Left ventricle myocardium superior (tissue), 1 donor: ENCODE data around the gene FOXD1. TPM values are rescaled to one million over a fixed set of nuclear protein-coding genes. Genes with fewer than 3 reads are reported as not detected.
"Not testable (repeated sequence)": the region's sequence is repeated elsewhere in the genome, so short reads cannot be mapped to it uniquely, and the experiment has no call there.

ENCODE experiments used
- ATAC-seq: fragments of 200-7000 bp; cut with Tn5 transposase; one replicate; pipeline ENCODE4 v1.9.1; 2020; ENCODE audit warnings: mild to moderate bottlenecking, moderate library complexity
- DNase-seq: peaks from one replicate; pipeline ENCODE4 v3.0.0-alpha.2; 2020
- intact Hi-C: fragments of 100-400 bp; cut with micrococcal nuclease; formaldehyde crosslinking; loops from one replicate; pipeline ENCODE4 v1.11.0; 2022
- total RNA-seq: library from RNA; stranded (reverse); fragmentation: NEBNext Ultra II Directional; extraction: Animal tissue kit (Norgen Biotek cat#: 25700); gene quantifications from one replicate; pipeline ENCODE4 v1.2.1, GENCODE V29; 2021
- donor health status: DM: no; HTN: yes; CAD: no; lungs with severe emphysema.

The FOXD1 gene
- total RNA-seq, 1 donor from 2014 or later: not detected

DNA sequence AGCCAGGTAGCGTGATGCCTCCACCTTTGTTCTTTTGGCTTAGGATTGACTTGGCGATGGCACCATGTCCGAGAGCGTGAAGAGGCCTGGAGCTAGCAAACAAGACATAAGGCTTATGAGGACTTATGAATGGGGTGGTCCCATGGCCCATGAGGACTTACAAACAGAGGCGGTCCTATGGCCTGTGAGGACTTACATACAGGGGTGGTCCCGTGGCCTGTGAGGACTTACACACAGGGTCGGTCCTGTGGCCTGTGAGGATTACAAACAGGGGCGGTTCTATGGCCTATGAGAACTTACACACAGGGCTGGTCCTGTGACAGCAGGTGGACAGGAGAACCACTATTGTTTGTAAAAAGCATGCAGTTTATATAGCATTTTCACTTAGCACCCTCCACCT is 21.3 kb upstream of the FOXD1 start:
- DNase-seq: no peak
- intact Hi-C loops: no loop called here
- no peak for ATAC-seq

DNA sequence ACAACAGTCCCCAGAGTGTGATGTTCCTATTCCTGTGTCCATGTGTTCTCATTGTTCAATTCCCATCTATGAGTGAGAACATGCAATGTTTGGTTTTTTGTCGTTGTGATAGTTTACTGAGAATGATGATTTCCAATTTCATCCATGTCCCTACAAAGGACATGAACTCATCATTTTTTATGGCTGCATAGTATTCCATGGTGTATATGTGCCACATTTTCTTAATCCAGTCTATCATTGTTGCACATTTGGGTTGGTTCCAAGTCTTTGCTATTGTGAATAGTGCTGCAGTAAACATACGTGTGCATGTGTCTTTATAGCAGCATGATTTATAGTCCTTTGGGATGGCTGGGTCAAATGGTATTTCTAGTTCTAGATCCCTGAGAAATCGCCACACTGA is 20.1 kb upstream of the FOXD1 start:
- intact Hi-C loops, ATAC-seq, DNase-seq: not testable (repeated sequence)

DNA sequence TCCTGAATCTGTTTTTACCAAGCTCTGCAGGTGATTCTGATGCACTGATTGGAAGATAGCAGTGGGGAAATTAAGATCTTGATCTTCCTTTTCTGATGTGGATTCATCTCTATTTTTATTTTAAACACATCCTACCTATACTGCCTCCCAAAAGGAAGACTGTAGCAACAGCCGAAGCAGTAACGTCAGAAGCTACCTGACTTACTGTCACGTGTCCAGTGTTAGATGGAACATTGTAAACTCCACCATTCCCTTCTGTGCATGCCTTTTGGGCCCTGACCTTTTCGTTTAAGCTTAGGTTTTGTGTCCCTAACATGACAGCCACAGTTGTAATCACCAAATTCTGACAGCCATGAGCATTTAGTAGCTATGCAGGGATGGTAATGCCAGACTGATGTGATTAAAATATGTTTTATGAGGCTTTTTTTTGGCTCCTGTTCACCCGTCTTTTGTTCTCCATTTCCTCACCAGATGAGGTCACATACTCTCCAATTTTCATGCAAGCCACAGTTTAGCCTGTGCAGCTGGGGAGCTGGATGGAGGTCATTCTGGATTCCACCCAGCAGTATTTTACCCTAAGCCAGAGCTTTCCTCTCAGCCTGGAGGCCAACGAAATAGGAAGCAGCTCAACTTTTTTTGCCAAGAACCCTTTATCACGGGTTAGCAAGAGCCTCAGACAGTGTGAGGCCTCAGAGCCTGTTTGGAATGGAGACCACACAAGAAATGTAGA is 15.6 kb upstream of the FOXD1 start:
- DNase-seq: no peak
- peak; percentile 95 for ATAC-seq
- intact Hi-C loops: no loop called here

DNA sequence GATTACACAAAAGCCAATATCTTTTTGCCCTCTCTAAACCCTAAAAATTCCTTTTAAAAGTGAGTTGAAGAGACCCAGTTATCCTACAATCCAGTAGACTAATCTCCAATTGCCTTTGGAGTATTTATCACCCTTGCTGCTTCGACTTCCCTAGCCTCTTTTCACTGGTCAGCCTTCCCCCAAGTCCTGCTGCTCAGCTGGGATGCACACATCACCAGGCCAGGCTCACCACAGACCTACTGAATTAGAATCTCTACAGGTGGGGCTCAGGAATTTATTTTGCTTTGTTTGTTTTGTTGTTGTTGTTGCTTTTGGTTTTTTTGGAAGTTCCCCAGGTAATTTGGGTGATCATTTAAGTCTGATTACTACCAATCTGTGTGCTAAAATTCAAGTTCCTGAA is 11.6 kb upstream of the FOXD1 start:
- ATAC-seq (no peak), DNase-seq (no peak)
- intact Hi-C loops: no loop called here

DNA sequence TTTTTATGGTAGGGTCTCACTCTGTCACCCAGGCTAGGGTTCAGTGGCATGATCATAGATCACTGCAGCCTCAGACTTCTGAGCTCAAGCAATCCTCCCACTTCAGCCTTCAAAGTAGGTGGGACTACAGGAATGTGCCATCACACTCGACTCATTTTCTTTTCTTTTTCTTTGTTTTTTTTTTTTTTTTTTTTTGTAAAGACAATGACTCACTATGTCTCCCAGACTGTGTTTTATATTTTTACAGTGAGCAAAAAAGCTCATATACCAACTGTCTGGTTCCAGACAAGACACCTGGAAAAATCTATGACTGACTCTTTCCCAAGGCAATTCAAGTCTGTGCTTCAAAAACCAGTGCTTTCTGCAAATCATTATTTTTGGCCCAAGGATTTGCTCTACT is 10.8 kb upstream of the FOXD1 start:
- no peak for ATAC-seq
- intact Hi-C loops: no loop called here
- DNase-seq: no peak

DNA sequence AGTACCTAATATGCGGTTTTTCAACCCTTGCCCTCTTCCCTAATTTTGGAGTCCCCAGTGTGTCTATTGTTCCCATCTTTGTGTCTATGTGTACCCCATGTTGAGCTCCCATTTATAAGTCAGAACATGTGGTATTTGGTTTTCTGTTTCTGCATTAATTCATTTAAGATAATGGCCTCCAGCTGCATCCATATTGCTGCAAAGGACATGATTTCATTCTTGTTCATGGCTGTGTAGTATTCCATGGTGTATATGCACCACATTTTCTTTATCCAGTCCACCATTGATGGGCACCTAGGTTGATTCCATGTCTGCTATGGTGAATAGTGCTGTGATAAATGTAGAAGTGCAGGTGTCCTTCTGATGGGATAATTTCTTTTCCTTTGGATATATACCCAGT is 7.9 kb upstream of the FOXD1 start:
- intact Hi-C loops, ATAC-seq, DNase-seq: not testable (repeated sequence)

DNA sequence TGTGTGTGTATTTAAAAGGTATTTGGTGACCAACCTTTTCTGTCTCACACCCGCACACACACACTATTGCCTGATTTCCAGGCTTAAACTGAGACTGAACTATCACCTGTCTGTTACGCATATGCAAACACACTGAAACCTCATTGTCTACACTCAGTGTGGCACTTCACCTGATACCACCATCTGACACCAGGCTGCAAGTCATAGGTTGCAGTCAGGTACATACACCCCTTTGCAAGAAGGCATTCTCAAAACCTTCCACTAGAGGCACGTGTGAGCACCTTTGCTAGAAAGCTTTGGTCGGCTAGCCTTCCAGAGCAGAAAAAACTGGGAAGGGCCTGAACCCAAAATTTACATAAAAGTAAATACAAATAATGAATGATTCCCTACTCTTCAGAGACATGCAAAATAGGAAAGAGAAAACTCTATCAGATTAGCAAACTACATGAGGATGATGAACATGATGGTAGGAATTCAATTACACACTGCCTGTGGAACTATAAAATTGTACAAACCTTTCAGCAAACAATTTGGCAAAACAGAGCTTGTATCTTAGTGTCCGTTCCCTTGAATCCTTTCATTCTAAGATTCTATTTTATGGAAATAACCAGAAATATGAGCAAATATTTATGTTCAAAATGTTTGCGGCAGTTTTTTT is 5.9 kb upstream of the FOXD1 start:
- ATAC-seq: peak; percentile 45
- intact Hi-C loops: no loop called here

DNA sequence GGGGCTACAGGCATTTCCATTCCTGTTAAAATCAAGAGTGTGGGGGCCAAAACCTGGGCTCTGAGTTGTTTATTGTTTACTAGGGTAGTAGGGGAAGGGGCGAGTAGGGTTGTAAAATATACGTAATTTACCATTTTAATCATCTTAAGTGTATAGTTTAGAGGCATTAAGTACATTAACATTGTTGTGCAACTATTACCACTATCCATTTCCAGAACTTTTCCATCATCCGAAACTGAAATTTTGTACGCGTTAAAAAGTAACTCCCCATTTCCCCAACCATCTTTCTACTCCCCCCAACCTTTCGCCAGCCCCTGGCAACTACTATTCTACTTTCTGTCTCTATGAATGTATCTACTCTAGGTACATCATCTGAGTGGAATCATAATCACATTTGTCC is 3.6 kb upstream of the FOXD1 start:
- ATAC-seq: no peak
- intact Hi-C loops: no loop called here
- no peak for DNase-seq

More for the DNA sequence above, 5.9 kb upstream of the FOXD1 start:
- no peak for DNase-seq

DNA sequence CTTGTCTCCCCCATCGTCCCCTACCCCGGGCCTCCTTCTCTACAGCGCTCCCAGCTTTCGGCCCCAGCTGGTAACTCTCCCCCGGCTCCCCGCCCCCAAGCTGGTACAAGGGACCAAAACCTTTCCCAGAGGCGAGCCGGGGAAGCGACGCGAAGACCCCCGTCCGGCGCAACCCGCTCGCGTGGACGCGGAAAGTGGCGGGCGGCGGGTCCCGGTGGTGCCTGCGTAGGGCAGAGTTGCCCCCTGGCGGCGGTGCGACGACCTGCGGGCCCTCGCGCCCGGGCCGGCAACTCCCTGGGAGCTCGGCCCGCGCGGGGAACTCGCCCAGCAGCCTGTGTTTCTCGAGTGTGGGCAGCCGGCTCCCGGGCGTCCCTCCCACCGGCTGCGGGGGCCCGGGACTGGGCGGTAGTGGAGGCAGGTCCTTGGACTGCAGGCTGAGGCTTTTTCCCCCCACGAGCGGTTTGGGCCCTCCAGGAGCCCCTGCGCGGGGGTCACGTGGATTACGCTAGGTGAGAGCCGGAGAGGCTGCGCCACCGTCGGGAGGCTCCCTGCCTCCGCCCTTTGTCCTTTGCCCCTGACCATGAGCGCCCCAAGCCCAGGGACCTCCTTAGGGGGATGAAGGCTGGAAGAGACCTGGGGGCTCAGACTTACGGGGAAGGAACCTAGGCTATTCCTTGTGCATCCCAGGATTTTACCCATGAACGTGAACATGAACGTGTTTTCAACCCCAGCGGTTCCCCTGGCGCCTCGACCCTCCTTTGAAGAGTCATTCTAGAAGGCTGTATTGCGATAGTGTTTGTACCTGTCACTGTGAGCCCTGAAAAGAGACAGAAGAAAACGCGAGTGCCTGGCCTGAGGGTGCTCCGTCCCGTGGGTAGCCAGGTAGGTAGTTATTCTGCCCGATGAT is 2.9 kb upstream of the FOXD1 start:
- ATAC-seq: peak; percentile 76
- peak; percentile 79 for DNase-seq
- intact Hi-C loops: no loop called here

DNA sequence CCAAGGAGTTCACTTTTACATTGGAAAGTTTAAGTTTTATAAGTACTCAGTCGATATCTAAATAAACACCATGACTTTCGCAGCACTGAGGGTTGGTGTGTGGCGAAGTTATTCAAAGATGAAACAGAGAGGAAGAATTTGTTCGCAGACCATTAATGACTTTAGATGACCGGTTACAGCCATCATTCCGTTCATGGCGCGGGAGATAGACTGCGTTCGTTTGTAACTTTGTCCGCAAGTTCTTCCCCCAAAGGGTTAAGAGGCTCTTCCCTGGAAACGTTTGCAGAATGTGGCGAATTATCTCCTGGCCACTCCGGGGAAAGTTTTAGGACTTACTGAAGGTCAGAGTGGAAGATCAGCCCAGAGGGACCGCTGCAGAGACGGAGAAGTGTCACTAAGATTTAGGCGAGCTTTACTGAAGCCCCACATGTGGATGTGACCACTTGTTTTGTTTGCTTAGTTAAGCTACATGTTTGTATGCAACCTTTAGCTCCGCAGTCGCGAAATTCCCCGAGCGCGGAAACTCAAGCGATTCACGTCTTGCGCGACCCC is 2.2 kb upstream of the FOXD1 start:
- DNase-seq (no peak), ATAC-seq (no peak)

DNA sequence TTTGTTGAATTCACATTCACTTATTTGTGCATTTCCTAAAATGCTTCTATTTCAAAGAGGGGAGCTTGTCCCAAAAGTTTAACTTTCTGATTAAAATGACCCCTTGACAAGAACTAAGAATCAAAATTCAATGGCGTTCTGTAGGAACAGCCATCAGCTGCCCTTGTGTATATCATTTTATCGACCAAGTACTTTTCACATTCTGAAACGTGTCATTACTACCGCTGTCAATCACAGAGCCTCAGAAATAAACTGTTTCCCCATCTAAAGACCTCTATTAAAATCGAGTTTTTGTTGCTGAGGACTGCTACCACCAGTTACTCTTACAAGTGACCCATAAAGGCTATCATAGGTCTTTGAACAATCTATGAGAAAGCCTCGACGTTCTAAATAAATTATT is 1.6 kb upstream of the FOXD1 start:
- no peak for ATAC-seq
- intact Hi-C loops: no loop called here
- no peak for DNase-seq

More for the DNA sequence above, 2.2 kb upstream of the FOXD1 start:
- intact Hi-C loops: no loop called here

DNA sequence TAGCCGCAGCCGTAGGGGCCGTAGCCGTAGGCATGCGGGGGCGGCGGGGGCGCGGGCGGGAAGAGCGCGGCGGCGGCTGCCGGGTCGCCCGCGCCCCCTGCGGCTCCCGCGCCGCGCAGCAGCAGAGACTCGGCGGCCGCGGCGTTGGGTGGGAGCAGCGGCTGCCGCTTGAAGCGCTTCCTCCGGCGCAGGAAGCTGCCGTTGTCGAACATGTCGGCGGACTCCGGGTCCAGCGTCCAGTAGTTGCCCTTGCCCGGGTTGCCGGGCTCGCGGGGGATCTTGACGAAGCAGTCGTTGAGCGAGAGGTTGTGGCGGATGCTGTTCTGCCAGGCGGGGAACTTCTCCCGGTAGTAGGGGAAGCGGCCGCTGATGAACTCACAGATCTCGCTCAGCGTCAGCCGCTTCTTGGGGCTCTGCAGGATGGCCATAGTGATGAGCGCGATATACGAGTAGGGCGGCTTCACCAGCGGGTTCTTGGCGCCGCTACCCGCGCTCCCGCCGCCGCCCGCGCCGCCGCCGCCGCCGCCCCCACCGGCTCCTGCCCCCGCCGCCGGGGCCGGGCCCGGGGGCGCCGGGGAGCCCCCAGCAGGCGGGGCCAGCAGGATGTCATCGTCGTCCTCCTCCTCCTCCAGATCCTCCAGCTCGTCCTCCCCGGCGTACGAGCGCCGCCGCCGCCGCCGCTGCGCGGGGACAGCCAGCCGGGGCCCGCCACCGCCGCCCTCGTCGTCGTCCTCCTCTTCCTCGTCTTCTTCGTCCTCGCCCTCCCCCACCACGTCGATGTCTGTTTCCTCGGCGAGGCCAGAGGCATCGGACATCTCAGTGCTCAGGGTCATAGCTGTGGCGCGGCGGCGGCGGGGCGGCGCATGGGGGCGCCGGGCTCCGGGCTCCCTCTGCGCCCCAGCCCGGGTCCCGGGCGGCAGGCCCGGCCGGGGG is 781 bp downstream of the FOXD1 start:
- intact Hi-C loops: no loop called here
- ATAC-seq: no peak
- peak; percentile 43 for DNase-seq

DNA sequence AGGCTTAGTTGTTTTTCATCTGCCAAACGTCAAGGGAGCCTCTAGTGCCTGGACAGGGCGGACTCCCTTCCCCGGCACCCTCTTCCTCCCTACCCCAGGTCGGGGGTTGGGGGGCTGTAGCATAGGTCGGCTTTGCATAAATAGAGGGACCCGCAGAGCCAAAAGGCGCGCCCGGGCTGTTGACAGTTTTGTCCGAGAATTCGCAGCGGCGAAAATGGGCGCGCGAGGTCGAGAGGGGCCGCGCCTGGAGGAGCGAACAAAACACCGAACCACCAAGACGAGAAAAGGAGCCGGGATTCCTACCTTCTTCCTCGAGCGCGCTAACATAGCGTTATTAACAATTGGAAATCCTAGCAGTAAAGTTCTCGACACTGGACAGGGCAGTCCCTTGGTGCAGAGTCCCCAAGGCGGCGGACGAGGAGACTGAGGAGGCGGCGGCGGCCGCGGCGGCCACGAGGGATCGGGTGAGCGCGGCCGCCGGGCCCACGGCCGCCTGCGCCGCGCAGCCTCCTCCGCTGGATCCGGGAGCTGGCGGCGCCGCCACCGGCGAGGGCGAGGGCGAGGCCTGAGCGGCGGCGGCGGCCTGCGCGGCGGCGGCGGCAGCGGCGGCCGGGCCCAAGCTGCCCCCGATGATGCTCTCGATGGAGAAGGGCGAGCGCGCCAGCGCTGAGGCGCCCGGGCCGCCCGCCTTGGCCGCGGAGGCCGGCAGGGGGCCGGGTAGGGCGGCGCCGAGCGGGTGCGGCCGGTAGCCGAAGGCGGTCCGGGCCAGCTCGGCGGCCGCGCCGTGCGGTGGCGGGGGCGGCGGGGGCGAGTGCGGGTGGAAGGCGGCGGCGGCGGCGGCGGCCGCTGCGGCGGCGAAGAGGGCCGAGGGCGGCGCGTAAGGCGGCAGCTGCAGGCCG is 1.7 kb downstream of the FOXD1 start:
- ATAC-seq (no peak), DNase-seq (peak; percentile 28)

DNA sequence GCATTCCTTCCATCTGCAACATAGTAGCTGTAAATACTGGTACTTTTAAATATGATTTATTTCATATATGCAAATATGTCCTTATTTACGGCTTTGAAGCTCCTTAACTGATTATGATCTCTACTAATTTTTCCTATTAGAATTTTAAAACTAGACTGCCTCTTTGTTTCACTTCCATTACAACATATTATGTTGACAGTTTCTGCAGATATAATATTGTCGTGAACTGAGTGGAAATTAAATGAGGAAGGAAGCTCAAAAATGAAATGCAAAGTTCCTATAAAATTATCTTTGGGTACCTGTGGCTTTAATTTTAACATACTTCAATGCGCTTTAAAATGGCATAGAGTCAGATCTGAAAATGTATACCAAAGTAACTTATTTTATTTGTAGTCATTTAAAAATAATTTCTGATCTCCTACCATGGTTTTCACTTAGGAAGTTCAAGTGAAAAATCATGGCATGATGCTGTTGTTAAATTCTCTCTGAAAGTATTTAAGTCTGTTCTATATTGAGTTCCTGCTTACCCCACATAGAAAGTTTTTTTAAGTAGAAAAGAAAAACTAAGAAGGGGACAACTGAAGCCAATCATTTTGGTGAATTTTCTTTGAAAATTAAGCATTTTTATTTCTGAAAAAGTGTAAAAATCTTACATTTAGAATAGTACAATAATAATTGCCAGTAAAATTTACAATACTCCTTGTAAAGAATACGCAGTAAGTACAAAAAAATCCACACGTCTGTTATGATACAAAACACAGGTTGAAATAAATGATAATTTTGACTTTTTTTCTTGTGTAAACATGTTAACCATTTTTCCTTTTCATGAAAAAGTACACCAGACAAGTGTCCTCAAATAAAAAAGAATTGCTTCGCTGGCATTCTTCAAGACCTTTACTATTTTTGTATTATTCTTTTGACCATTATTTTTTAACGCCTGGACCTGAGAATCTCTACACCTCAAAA is 2.6 kb downstream of the FOXD1 start:
- ATAC-seq (no peak), DNase-seq (no peak)
- intact Hi-C loops: no loop called here

More for the DNA sequence above, 1.7 kb downstream of the FOXD1 start:
- intact Hi-C loops: no loop called here

DNA sequence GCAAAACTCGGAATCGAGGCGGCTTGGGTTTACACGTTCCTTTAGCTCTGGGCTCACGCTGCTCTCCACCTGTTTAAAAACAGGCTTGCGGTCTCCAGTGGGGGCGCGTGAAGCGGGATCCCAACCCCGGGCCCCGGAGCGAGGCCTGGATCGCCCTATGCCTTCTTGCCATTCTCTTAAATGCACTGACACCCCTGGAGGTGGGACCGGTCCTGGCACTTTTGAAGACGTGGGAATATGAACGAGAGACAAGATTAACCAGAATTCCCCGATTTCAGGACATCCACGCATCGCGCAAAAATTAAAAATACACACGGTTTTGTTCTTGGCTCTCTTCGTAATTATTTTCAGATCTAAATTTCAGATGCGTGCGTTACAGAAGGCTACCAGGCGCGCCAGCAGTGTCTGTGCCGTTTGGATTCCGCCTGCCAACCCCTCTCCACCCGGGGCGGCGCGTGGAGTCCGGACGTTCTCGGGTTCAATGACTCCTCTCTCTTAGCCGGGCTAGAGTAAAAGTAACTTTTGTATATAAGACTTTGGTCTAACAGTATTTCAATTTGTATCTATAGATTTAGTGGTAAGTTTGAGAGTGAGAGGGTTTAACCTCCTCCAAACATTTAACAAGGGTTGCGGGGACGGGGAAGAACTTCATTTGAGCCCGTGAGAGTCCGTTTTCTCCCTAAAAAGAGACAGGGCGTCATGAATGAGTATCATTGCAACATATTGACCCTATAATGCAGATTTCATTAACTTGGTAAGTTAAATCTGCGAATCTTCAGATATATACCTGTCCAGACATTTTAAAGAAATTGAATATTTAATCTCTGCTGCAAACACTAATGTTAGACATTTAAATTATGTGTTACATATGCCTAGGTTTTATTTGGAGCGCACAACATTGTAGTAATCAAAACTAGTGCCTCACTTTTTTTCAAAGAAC is 3.8 kb downstream of the FOXD1 start:
- ATAC-seq (no peak), DNase-seq (no peak)
- intact Hi-C loops: no loop called here
